Right atrium auricular region (tissue), 2 donors: ENCODE data around the gene DUSP10. TPM values are rescaled to one million over a fixed set of nuclear protein-coding genes. Genes with fewer than 3 reads are reported as not detected.

Source experiments
- DNase-seq: peaks from one replicate; pipeline ENCODE4 v3.0.0-alpha.2; 2019; ENCODE audit warnings: low spot score
- H3K27ac ChIP-seq, 2 donors: fragments of 200-600 bp; sonication (generic); 1 replicate in 1 of 2; 2 replicates in 1 of 2; pipeline ENCODE4 v1.5.1; 2016 to 2019
- H3K27me3 ChIP-seq, 2 donors: fragments of 200-600 bp; sonication (generic); one replicate each; pipeline versions ENCODE4 v1.5.1 to v1.6.0; 2017 to 2019
- H3K36me3 ChIP-seq: fragments of 200-600 bp; sonication (generic); one replicate; pipeline ENCODE4 v1.5.1; 2016
- H3K4me1 ChIP-seq, 2 donors: fragments of 200-600 bp; sonication (generic); one replicate each; pipeline versions ENCODE4 v1.5.1 to v1.6.0; 2017 to 2019
- H3K4me3 ChIP-seq, 2 donors: fragments of 200-600 bp; sonication (generic); 1 replicate in 1 of 2; 2 replicates in 1 of 2; pipeline ENCODE4 v1.5.1; 2017 to 2019; ENCODE audit warnings: mild to moderate bottlenecking in 1 of 2, moderate library complexity in 1 of 2
- H3K9me3 ChIP-seq, 2 donors: fragments of 200-600 bp; sonication (generic); one replicate each; pipeline ENCODE4 v1.5.1; 2019
- CTCF ChIP-seq, 2 donors: fragments of 200-600 bp; sonication (generic); IDR thresholded peaks; one replicate each; pipeline ENCODE4 v1.5.1; 2019; ENCODE audit warnings: antibody characterized with exemption in 2 of 2
- total RNA-seq, 2 donors: library from RNA; depleted of rRNA; stranded (reverse); fragments of >200 nt; gene quantifications; one replicate each; pipeline ENCODE4 v1.1.0, GENCODE V29; 2016

DUSP10 gene
- total RNA-seq, 2 donors from 2014 or later: 3.3 to 6.4 TPM

GRCh38 chr1:221727146-221728036, 14.5 kb downstream of the DUSP10 start:
- no peak for DNase-seq
- no peaks in the 10 kb centered on the region for H3K36me3 ChIP-seq
- no peaks in the 10 kb centered on the region for H3K27me3 ChIP-seq
- peaks cover 0 to 55% of the 10 kb centered on the region in 2 donors for H3K4me1 ChIP-seq
- H3K27ac ChIP-seq: no peak overlapping the region
- TF ChIP-seq CTCF (IDR thresholded peaks at IDR 0.05): no peak
- H3K9me3 ChIP-seq: peaks cover 0 to 5% of the 10 kb centered on the region in 2 donors
- no peak overlapping the region for H3K4me3 ChIP-seq

- no peak for TF ChIP-seq CTCF (IDR thresholded peaks at IDR 0.05)
- Histone ChIP-seq H3K27ac (peak overlapping the region; percentile 36 to 48), H3K4me3 (no peak overlapping the region), H3K36me3 (no peaks in the 10 kb centered on the region), H3K9me3 (peaks cover 0 to 5% of the 10 kb centered on the region in 2 donors), H3K27me3 (no peaks in the 10 kb centered on the region), H3K4me1 (peaks cover 0 to 62% of the 10 kb centered on the region in 2 donors)
- no peak for DNase-seq
Measured at GRCh38 chr1:221725735-221726672, 15.9 kb downstream of the DUSP10 start.

DNA sequence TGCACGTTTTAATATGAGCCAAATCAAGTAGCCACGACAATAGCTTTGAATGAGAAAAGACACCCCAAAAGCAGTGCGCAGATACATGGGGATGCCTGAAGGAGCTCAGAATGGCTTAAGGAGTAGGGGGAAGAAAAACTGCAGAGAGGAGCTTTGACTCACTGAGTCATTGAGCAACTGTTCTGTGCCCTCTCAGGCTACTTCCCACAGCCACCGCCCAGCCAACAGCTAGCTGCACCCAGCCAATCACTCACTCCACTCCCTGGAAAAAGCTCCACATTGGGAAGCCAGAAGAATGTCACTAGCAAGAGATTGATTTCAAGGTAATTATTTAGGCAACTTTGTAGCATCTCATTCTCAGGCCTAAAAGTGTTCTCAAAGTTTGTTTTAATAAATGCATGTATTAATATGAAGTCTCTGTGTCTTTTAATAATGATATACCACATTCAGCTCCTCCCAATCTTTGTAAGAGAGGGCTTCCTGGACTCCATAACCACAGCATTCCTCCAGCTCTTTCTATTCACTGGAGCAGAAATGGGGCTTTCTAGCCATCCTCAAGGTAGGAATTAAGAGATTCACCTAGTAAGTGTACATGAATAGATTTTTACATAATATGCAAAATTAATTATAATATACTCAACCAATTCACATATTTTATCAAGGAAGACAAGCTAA, 16.8 kb downstream of the DUSP10 start:
- no peak overlapping the region for H3K4me3 ChIP-seq
- peak overlapping the region; percentile 36 to 48 for H3K27ac ChIP-seq
- DNase-seq: no peak
- peaks cover 0 to 5% of the 10 kb centered on the region in 2 donors for H3K9me3 ChIP-seq
- H3K4me1 ChIP-seq: peaks cover 0 to 58% of the 10 kb centered on the region in 2 donors
- no peaks in the 10 kb centered on the region for H3K27me3 ChIP-seq
- no peak for TF ChIP-seq CTCF (IDR thresholded peaks at IDR 0.05)
- no peaks in the 10 kb centered on the region for H3K36me3 ChIP-seq

DNA sequence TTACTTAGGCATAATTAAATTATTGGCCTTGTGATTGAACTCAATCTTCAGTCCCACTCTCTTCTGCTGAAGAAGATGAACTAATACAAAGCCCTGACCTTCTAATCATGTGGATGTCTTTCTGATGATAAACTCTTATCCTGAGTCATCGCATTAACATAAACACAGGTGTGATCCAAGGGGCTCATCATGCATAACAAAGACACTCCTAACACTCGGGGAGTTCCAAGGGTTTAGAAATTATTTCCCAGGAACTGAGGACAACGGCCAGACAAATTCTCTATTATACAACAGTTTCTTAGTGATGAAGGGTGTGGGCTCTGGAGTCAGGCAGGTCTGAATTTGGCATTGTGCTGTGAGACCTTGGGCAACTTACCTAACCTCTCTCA, 18.0 kb downstream of the DUSP10 start:
- no peaks in the 10 kb centered on the region for H3K27me3 ChIP-seq
- DNase-seq: no peak
- H3K27ac ChIP-seq: peak overlapping the region; percentile 45 to 77
- no peaks in the 10 kb centered on the region for H3K36me3 ChIP-seq
- H3K4me1 ChIP-seq: peaks cover 0 to 60% of the 10 kb centered on the region in 2 donors
- TF ChIP-seq CTCF (IDR thresholded peaks at IDR 0.05): no peak
- peaks cover 0 to 5% of the 10 kb centered on the region in 2 donors for H3K9me3 ChIP-seq
- H3K4me3 ChIP-seq: no peak overlapping the region

- no peak overlapping the region for H3K4me3 ChIP-seq
- TF ChIP-seq CTCF (IDR thresholded peaks at IDR 0.05): no peak
- DNase-seq: no peak
Measured at GRCh38 chr1:221723018-221723847, 18.7 kb downstream of the DUSP10 start.

More at GRCh38 chr1:221723018-221723847, 18.7 kb downstream of the DUSP10 start:
- H3K4me1 ChIP-seq: peaks cover 0 to 60% of the 10 kb centered on the region in 2 donors
- H3K27me3 ChIP-seq: no peaks in the 10 kb centered on the region
- no peaks in the 10 kb centered on the region for H3K36me3 ChIP-seq
- H3K27ac ChIP-seq: peak overlapping the region; percentile 45 to 77
- peaks cover 0 to 5% of the 10 kb centered on the region in 2 donors for H3K9me3 ChIP-seq
